Measurements from ENCODE around the gene TMC6.

- TF ChIP-seq CTCF (IDR thresholded peaks at IDR 0.05) = no peak
- TF ChIP-seq POLR2A (IDR thresholded peaks at IDR 0.05) = no peak
Observed at GRCh38 chr17:78117027-78117981, 11.3 kb downstream of the TMC6 start.

Data from lower leg skin (tissue), 3 donors.